CD4-positive, alpha-beta T cell treated with Interleukin-10 for 1 hour (primary cell): ENCODE data around the gene FMN2.

Source experiments
- DNase-seq: peaks from one replicate; pipeline ENCODE4 v3.0.0-alpha.2; 2020

FMN2 gene

DNA sequence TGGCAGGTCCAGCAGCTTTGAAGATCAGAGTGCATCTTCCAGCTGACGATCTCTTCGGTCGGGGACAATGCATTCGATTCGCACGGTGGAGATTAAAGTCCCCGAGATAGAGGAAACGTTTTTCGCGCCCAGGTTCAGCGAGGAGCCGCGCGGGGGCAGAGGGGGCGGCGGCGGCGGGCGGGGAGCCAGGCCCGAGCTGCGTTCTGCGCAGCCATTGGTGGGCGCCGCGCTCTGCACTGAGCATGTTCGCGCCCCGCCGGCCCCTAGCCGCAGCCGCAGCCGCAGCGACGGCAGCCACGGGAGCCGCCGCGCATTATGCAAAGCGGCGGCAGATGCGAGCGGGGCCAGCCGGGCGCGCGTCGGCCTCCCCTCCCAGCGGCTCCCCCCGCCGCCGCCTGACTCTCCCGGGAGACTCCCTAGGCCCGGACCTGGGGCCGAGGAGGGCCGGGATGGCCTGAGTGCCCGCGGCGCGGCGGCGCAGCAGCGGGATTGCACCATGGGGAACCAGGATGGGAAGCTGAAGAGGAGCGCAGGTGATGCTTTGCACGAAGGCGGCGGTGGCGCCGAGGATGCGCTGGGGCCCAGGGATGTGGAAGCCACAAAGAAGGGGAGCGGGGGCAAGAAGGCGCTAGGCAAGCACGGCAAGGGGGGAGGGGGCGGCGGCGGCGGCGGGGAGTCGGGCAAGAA is at the start of gene FMN2:
FMN2 (plus strand) TSS at position 270 of the 687 bp plus-strand sequence; CDS start at position 497, 227 bp downstream.
- no peak for DNase-seq

DNA sequence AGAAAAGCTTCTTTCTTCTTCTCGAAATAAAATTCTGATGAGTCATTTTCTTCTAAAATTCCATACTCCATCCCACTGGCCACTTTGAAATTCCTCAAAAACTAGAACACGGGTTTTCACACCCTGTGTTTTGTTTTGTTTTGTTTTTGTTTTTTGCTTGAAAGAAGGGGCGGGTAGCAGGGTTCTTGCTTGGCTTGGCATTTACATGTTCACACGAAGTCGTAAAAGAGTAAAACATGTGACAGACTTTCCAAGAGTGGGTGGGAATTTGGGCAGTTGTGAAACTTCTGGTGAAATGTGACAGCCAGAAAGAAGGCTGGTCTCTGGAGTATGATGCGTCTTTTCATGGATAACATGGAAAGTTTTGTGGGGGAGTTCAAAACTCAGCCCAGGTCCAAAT is 47.1 kb upstream of the FMN2 start:
- no peak for DNase-seq

DNA sequence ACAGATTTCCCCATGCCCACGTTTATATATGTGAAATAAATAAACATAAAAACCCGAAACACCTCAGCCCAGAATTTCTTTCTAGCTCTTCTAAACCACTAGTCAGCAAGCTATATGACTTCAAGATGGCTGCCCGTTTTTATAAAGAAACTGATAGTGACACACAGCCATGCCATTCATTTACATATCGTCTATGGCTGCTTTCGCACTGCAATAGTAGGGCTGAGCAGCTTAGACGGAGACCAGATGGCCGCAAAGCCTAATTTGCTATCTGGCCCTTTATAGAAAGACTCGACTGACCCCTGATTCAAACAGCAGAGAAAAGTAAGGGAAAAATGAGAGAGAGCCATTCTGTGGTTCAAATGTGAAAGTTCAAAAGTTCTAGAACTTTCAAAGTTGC is 45.7 kb upstream of the FMN2 start:
- no peak for DNase-seq

DNA sequence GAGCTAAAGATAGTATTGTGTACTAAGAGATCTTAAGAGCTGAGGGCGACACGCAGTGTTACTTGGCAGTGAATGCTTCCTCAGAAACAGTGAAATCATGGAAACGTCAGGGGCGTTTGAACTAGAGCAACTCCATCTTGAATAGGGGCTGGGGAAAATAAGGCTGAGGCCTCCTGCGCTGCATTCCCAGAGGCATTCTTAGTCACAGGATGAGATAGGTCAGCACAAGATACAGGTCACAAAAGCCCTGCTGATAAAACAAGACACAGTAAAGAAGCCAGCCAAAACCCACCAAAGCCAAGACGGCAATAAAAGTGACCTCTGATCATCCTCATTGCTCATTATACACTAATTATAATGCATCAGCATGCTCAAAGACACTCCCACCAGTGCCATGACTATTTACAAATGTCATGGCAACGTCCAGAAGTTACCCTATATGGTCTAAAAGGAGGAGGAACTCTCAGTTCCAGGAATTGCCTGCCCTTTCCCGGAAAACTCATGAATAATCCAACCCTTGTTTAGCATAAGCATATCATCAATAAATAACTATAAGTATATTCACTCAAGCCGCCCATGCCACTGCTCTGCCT is 37.5 kb upstream of the FMN2 start:
- DNase-seq, result no peak

DNA sequence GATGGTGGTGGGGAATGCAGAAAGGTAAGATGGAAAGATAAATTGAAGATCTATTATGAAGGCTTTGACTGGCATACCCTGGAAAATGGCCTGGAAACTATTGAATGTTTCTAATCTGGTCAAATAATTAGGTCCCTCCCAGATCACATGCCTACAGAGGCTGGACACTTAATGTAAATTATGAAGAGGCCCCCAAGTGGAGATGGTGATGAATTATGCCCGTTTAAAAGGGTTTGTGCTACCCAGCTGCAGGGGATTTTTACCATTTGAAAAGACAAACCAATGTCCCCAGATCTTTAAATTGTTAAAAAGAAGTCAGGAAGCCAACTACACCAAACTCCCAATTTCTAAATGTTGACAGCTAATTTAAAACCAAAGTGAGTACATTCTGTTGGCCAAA is 35.7 kb upstream of the FMN2 start:
- no peak for DNase-seq

DNA sequence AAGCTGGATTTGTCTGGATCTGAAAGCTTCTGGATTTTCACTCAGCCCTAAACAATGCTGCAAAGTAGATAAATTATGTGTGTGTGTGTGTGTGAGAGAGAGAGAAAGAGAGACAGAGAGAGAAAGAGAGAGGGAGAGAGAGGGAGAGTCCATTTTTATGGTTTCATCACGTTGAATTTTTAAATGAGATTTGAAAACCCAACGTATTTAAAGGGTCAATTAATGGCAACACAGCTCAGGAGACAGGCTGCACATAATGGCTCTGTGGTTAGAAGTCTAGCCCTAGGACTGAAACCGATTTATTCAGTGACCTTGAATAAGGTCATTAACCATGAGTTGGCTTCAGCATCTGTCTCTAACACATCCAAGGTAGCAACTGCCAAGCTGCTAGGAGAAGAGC is 35.3 kb upstream of the FMN2 start:
- no peak for DNase-seq

DNA sequence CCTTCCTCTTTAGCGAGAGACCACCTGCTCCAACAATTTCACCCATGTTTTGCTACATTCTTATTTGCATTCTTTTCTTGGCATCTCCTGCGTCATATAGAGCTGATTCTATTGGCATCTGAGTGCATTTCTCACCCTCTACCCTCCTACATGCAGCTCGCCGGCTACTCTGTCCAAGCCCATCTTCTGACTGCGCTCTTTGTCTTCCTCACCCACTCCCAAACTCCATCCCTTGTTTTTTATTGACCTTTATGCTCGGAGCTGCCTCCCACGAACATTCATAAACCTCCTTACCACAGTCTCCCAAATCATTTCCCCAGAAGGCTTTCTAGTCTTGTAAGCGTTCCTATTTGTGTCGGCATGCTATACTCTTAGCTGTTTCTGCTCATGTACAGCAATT is 33.6 kb upstream of the FMN2 start:
- no peak for DNase-seq

DNA sequence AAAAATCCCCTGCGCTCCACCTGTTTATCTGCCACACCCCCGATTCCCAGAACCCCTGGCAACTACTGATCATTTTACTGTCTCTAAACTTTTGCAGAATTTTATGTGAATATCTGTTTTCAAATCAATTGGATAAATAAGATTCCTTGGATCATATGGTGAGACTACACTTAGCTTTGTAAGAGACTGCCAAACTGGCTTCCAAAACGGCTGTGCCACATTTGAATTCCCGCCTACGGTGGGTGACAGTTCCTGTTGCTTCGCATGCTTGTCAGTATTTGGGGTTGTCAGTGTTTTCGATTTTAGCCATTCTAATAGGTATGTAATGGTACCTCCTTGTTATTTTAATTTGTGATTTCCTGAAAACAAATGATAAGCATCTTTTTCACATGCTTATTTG is 22.7 kb upstream of the FMN2 start:
- no peak for DNase-seq

DNA sequence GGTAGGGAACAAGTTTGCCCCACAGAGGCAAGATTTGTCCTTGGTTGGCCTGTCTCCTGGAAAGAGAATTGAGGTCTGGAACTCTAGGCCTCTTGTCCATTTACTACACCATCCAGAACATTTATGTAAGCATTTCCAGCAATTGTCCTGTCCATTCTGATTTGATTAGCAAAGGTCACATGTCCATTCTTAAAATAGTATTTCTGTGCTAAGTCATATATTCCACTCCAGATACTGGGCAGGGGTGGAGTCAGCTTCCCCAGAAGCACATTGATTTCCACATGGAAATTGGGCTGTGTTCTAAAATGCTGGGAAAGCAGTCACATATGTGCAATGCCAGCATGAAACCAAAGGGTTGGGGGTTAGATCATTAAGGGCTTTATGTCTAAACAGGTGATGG is 21.5 kb upstream of the FMN2 start:
- no peak for DNase-seq

DNA sequence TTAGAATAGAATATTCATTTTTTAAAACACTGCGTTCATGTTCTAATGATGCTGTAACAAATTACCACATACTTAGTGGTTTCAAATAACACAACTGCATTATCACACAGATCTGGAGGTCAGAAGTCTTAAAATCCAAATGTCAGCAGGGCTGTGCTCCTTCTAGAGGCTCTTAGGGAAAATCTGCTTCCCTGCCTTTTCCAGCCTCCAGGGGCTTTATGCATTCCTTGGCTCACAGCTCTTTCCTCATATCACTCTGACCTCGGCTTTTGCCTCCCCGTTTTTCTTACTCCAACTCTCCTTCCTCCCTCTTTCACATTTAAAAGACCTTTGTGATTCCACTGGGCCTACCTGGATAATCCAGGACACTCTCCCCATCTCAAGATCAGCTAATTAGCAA is 18.6 kb upstream of the FMN2 start:
- no peak for DNase-seq

DNA sequence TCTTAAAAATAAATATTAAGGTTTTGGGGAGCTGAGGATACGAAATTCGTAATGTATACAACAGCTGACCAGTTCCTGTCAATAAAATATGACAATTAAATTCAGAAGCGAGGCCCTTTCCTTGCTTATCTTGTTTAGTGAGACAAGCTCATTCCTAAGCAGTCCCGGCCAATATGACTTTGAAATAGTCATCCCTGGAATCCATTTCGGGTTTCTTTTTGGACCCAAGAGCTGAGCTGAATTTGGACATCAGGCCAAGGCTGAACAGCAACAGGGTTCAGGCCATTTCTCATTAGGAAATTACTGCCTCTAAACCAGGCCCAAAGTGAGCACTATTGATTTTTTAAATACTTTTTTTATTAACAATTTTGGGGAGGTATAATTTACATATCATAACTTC is 17.3 kb upstream of the FMN2 start:
- no peak for DNase-seq

DNA sequence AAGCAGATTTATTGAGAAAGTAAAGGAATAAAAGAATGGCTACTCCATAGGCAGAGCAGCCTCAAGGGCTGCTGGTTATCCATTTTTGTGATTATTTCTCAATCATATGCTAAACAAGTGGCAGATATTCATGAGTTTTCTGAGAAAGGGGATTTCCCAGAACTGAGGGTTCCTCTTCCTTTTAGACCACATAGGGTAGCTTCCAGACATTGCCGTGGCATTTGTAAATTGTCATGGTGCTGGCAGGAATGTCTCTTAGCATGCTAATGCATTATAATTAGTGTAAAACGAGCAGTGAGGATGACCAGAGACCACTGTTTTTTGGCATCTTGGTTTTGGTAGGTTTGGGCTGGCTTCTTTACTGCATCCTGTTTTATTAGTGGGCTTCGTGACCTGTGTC is 16.8 kb upstream of the FMN2 start:
- no peak for DNase-seq

DNA sequence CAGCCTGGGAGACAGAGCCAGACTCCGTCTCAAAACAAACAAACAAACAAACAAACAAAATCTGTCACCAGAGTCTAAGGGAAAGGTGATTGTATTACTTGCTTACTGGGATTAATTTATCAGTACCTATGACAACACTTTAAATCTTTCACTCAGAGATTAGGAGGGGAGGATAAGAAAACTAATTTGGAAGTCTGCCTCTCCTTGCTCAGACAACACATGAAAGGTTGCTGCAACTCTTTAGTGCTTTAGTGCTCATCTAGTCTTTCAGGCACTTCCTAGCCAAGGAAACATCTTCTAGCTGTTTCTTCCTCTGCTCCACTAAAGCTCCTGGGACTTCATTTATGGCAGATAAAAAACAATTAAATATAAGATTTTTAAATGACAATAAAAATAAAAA is 7.3 kb upstream of the FMN2 start:
- no peak for DNase-seq

DNA sequence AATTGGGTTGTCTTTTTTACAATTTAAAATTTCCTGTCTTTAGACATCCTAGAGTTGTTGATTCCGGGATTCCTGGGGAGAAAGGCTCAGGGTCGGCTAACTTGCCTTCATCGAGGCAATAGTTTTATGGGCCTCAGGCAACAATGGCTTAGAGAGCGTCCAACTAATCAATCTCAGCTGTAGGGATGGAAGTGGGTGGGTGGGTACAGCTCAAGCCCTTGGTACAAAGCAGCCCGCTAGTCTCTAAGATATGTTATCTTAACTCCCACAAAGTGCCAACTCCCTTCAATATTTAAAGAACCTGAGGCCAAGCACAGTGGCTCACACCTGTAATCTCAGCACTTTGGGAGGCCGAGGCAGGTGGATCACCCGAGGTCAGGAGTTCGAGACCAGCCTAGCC is 6.9 kb upstream of the FMN2 start:
- DNase-seq, result no peak

DNA sequence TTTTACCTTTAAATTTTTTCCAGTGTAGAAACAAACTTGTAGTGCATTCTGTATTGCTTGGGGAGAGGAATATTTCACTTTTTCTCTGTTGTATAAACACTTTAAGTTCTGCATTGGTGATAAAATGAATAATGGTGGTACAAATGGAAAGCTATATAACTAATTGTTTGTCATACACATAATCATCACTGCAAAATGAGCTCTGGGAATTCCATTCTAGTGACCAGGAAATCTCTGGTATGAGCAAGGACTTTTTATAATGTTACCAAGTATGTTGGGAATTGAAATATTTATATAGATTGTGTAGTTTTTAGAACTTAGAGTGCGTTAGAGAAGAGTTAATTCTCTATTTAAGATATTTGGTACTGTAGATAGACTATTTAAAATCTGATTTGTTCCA is 5.0 kb upstream of the FMN2 start:
- DNase-seq, result no peak

DNA sequence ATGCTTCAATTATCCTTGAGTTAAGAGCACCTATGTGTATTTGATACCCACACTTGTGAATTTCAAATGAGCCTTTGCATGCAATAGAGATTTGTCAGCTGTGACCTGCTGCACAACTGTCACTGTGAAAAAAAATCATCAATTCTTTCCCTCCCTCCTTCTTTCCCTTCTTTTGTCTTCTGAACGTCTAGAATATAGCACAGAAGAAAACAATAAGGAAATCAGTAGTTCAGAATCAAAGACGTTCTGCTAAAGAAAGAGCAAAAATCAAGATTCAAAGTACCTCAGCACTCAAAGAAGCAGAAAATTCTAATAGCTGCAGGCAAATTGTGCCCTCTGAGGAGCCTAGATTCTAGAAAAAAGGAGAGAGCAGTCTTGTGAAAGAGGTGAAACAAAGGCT is 1.7 kb upstream of the FMN2 start:
- no peak for DNase-seq

DNA sequence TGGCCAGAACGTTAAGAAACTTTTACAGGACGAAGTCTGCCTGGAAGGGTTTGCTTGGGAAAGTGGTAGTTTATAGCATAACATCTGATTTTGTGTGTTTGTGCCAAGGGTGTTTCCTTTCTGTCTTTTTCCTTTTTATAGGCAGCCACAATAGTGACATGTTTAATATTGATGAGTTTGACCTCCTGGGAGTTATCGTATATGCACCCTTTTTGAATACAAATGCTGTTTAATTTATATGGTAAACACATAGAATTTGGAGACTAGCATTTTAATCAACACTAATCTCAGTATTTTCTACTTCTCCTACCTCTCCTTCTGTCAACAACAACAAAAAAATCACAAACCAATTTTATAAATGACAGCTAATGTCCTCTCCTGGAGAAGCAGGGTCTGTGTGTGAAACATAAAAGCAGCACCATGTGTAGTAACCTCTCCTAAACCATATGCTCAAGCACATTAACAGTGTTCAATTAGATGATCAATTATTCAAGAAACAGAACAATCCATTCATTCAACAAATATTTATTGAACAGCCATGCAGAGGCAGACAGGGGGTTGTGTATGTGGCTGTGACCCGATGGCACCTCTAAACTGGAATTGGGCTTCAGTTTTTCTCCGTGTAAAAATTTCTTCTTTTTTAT is 604 bp upstream of the FMN2 start:
- no peak for DNase-seq

DNA sequence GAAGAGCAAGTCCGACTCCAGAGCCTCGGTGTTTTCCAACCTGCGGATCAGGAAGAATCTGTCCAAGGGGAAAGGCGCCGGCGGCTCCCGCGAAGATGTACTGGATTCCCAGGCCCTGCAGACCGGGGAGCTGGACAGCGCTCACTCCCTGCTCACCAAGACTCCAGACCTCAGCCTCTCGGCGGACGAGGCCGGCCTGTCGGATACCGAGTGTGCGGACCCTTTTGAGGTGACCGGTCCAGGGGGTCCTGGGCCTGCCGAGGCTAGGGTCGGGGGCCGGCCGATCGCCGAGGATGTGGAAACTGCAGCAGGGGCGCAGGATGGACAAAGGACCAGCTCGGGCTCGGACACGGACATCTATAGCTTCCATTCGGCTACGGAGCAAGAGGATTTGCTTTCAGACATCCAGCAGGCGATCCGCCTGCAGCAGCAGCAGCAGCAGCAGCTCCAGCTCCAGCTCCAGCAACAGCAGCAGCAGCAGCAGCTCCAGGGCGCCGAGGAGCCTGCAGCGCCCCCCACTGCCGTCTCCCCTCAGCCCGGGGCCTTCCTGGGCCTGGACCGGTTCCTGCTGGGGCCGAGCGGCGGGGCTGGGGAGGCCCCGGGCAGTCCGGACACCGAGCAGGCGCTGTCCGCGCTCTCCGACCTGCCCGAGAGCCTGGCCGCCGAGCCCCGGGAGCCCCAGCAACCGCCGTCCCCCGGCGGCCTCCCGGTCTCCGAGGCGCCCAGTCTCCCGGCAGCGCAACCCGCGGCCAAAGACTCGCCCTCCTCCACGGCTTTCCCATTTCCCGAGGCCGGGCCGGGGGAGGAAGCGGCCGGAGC is 827 bp downstream of the FMN2 start:
- no peak for DNase-seq

DNA sequence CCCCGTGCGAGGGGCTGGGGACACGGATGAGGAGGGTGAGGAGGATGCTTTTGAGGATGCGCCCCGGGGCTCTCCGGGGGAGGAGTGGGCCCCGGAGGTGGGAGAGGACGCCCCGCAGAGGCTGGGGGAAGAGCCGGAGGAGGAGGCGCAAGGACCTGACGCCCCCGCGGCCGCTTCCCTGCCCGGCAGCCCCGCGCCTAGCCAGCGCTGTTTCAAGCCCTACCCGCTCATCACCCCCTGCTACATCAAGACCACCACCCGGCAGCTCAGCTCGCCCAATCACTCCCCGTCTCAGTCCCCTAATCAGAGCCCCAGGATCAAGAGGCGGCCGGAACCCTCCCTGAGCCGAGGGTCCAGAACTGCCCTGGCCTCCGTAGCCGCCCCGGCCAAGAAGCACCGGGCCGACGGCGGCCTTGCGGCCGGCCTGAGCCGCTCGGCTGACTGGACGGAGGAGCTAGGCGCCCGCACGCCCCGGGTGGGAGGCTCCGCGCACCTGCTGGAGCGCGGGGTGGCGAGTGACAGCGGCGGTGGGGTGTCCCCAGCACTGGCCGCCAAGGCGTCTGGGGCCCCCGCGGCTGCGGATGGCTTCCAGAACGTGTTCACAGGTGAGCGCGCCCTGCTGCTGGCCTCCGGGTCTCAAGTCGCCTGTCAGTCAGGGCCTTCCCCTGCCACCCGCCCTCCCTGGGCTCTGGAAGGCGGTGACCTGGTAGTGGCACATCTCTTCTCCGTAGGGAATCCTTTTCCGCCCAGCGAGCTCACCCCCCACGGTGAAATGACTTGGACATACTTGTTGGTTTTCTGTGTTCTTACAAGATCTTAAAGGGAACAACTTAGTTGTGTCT is 1.7 kb downstream of the FMN2 start:
- DNase-seq, result no peak

DNA sequence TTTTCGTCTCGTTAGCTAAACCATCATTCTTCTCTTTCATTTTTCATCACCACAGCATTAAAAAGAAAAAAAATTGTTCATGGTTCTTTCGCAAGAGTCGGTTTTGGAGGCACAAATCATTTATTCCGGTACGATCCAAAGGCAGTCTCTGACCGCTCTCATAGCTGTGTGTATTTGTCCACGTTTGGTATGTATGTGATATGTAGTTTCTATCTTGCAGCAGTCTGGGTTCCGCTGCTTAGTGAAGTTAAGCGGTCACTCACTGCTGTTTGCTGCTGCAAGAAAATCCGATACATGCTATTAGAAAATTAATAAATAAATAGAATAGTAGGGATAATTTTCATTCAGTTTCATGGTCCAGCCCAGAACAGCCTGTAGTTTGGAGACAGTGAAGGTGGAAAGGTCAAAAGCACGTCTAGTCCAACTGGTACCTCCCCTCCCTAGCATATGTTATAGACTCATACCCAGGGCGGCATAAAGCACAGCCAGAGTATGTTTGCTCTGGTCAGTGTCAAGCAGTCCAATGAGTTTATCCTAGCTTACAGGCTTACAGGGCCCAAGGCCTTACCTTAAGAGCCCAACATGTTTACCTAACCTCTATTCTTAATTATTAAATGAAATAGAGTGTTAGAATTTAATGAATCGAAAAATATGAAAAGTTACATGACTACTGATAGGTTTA is 2.5 kb downstream of the FMN2 start:
- DNase-seq, result no peak

DNA sequence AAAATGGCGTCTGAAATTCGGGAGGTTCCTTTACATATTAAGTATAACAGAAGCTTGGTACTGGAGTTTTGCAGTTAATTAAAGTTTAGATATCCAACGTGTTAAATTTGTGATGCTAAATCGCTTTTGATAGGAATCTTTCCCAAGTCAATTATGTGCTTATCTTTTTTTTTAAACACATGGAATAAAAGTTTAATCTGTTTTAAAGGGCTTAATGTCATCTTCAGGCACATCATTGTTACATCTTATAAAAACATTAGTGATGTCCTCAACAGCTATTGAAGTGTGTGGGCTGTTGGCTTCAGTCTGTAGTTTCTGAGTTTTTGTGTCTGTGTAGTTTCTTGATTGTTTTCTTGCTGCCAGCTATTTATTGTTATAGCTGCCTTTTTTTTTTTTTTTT is 5.3 kb downstream of the FMN2 start:
- no peak for DNase-seq

DNA sequence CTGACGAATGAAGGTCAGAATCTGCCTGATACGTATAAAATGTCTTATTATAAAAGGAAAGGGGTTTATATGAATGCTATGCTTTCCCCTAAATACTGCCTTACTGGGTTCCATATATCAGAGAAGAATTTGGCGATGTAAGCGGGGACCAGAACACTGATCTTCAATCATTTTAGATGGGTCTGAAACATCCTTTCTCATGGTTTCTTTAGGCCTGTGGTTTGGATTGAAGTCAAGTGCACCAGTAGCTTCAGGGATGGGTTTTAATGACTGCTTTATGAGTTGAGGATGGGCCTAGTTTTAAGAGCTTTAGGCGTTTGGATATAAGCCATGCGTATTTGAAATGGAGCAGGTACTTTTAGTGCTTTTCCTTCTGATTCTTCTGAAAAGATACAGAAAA is 6.9 kb downstream of the FMN2 start:
- DNase-seq, result no peak
